Measurements from ENCODE around the gene ZNF384. TPM values are rescaled to one million over a fixed set of nuclear protein-coding genes. Genes with fewer than 3 reads are reported as not detected.

Gene ZNF384
- total and polyA plus RNA-seq, 9 donors, result 18.2 to 57.9 (median 48.1) TPM

DNA sequence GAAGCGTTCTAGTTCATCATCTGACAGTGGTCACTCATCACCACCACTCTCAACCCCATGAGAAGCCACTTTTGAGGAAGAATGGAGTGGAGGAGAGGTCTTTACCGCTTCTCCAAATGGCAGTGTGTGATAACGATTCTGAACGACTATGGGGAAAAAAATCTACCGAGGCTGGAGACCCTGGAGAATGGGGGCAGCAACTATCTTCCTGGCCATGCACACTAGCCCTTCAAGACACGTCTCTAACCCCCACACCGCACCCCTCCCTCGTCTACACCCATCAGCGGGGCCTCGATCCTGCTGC lies 26.6 kb downstream of the ZNF384 start:
- no peak for DNase-seq
- 0% methylated on average over 8 of the region's 10 CpGs for WGBS (ENCODE audit: insufficient coverage)
- no peaks in the 10 kb centered on the region for H3K9me3 ChIP-seq (replicated peaks; ENCODE audit: control insufficient read depth, low read depth, low read length)
- no peaks in the 10 kb centered on the region for H3K27me3 ChIP-seq (ENCODE audit: control insufficient read depth, insufficient read depth, low read length)
- H3K27ac ChIP-seq (ENCODE audit: low read length), result peak overlapping the region; percentile 83
- H3K4me1 ChIP-seq (ENCODE audit: control insufficient read depth, insufficient read depth, low read length), result peaks cover 6% of the 10 kb centered on the region
- H3K4me3 ChIP-seq (ENCODE audit: low read length), result peak overlapping the region; percentile 61
- H3K36me3 ChIP-seq (ENCODE audit: control insufficient read depth, insufficient read depth, low read length), result peaks cover 25% of the 10 kb centered on the region

DNA sequence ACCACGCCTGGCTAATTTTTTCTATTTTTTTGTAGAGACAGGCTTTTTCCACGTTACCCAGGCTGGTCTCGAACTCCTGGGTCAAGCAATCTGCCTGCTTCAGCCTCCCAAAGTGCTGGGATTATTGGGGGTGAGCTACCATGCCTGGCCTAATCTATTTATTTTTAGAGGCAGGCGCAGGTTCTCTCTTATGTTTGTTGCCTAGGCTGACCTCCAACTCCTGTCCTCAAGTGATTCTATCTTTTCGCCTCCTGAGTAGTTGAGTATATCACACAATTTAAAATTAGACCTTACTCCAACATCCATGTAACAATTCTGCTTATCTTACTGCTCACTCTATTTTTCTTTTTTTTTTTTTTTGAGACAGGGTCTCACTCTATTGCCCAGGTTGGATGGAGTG lies 35.2 kb downstream of the ZNF384 start:
- DNase-seq, result no peak
- 83% methylated on average over 1 of the region's 5 CpGs for WGBS (ENCODE audit: insufficient coverage)
- Histone ChIP-seq H3K36me3 (ENCODE audit: control insufficient read depth, insufficient read depth, low read length) (peaks cover 78% of the 10 kb centered on the region), H3K4me3 (ENCODE audit: low read length) (no peak overlapping the region), H3K27me3 (ENCODE audit: control insufficient read depth, insufficient read depth, low read length) (no peaks in the 10 kb centered on the region), H3K4me1 (ENCODE audit: control insufficient read depth, insufficient read depth, low read length) (no peaks in the 10 kb centered on the region), H3K9me3 (replicated peaks; ENCODE audit: control insufficient read depth, low read depth, low read length) (no peaks in the 10 kb centered on the region), H3K27ac (ENCODE audit: low read length) (no peak overlapping the region)

DNA sequence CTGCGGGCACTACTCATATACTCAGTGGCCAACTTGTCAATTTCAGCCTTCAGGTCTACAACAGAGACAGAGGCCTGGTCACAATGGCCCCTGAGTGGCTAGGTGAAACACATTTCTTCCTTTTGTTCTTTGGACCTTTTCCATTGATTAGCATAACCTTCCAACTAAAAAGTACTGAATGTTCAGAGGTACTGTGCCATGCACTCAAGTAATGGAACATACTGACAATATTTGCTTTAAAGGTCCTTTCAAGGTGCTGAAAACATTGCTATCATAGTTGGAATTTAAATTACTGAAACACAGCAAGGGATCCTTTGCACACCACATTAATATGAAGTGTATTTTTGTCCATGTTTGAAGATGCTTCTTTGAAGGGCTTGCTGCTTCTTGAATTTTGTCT lies 35.8 kb downstream of the ZNF384 start:
- Histone ChIP-seq H3K9me3 (replicated peaks; ENCODE audit: control insufficient read depth, low read depth, low read length) (no peaks in the 10 kb centered on the region), H3K36me3 (ENCODE audit: control insufficient read depth, insufficient read depth, low read length) (peaks cover 78% of the 10 kb centered on the region), H3K4me3 (ENCODE audit: low read length) (no peak overlapping the region), H3K4me1 (ENCODE audit: control insufficient read depth, insufficient read depth, low read length) (no peaks in the 10 kb centered on the region), H3K27ac (ENCODE audit: low read length) (no peak overlapping the region), H3K27me3 (ENCODE audit: control insufficient read depth, insufficient read depth, low read length) (no peaks in the 10 kb centered on the region)
- no peak for DNase-seq
- WGBS (ENCODE audit: insufficient coverage), result 90% methylated on average over 1 of the region's 1 CpG

DNA sequence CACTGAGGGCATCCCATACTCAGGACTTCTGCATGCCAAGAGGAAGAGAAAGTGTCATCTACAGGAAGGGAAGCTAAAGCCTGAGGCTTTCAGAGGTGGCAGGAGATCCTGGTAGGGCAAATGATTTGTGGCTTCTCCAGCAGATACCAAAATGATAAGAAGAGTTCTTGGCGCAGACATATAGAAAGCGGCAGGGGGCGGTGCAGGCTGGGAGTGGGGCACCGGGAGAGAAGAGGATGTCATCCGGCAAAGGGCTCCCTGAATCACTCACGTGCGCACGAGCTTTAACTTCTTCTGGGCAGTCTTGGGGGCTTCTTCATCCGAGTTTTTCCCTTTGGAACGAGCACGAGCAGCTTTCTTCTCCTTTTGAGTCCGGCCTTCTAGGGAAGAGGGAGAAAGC lies 36.8 kb downstream of the ZNF384 start:
- DNase-seq, result no peak
- Histone ChIP-seq H3K27ac (ENCODE audit: low read length) (no peak overlapping the region), H3K27me3 (ENCODE audit: control insufficient read depth, insufficient read depth, low read length) (no peaks in the 10 kb centered on the region), H3K36me3 (ENCODE audit: control insufficient read depth, insufficient read depth, low read length) (peaks cover 78% of the 10 kb centered on the region), H3K4me3 (ENCODE audit: low read length) (no peak overlapping the region), H3K4me1 (ENCODE audit: control insufficient read depth, insufficient read depth, low read length) (no peaks in the 10 kb centered on the region), H3K9me3 (replicated peaks; ENCODE audit: control insufficient read depth, low read depth, low read length) (no peaks in the 10 kb centered on the region)
- WGBS (ENCODE audit: insufficient coverage), result 87% methylated on average over 8 of the region's 12 CpGs

DNA sequence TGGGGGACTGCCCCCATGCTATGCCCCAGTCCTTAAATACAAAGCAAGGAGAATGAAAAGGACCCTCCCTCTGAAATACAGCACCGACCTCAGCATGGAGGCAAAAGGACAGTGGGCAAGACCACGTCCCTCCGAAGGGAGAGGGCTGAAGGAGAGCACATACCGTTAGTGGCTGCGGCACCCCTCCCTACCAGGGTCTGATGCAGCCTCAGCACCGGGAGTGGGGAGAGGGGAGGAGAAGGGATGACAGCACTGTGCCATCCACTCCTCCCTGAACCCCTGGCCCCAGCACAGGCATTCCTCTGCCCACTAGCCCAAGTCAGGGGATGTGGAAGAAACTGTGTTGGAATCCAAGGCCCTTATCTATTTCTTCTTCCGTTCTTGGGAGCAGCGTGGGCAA lies 38.3 kb downstream of the ZNF384 start:
- Histone ChIP-seq H3K36me3 (ENCODE audit: control insufficient read depth, insufficient read depth, low read length) (peaks cover 67% of the 10 kb centered on the region), H3K9me3 (replicated peaks; ENCODE audit: control insufficient read depth, low read depth, low read length) (no peaks in the 10 kb centered on the region), H3K27me3 (ENCODE audit: control insufficient read depth, insufficient read depth, low read length) (no peaks in the 10 kb centered on the region), H3K27ac (ENCODE audit: low read length) (no peak overlapping the region), H3K4me3 (ENCODE audit: low read length) (no peak overlapping the region), H3K4me1 (ENCODE audit: control insufficient read depth, insufficient read depth, low read length) (peaks cover 4% of the 10 kb centered on the region)
- WGBS (ENCODE audit: insufficient coverage), result 80% methylated on average over 2 of the region's 8 CpGs
- DNase-seq, result no peak

- Histone ChIP-seq H3K36me3 (ENCODE audit: control insufficient read depth, insufficient read depth, low read length) (peaks cover 33% of the 10 kb centered on the region), H3K4me1 (ENCODE audit: control insufficient read depth, insufficient read depth, low read length) (peaks cover 10% of the 10 kb centered on the region), H3K4me3 (ENCODE audit: low read length) (peak within 1 kb of the TSS; percentile 44), H3K9me3 (replicated peaks; ENCODE audit: control insufficient read depth, low read depth, low read length) (no peaks in the 10 kb centered on the region), H3K27ac (ENCODE audit: low read length) (no peak within 1 kb of the TSS), H3K27me3 (ENCODE audit: control insufficient read depth, insufficient read depth, low read length) (no peaks in the 10 kb centered on the region)
- WGBS (ENCODE audit: insufficient coverage), result 2% methylated on average over 38 of the region's 38 CpGs
- peak; percentile 84 for DNase-seq
Measured at GRCh38 chr12:6647083-6647604, 42.0 kb downstream of the ZNF384 start, which contains the start of gene ACRBP. ACRBP (minus strand) TSS chr12:6647432; CDS start chr12:6647366, 66 bp downstream.

GRCh38 chr12:6646276-6647082 lies 42.7 kb downstream of the ZNF384 start:
- 67% methylated on average over 27 of the region's 28 CpGs for WGBS (ENCODE audit: insufficient coverage)
- H3K27ac ChIP-seq (ENCODE audit: low read length), result no peak overlapping the region
- H3K4me1 ChIP-seq (ENCODE audit: control insufficient read depth, insufficient read depth, low read length), result peaks cover 10% of the 10 kb centered on the region

GRCh38 chr12:6644903-6645302 lies 44.3 kb downstream of the ZNF384 start:
- DNase-seq, result peak; percentile 75
- WGBS (ENCODE audit: insufficient coverage), result 4% methylated on average over 3 of the region's 5 CpGs
- Histone ChIP-seq H3K27me3 (ENCODE audit: control insufficient read depth, insufficient read depth, low read length) (no peaks in the 10 kb centered on the region), H3K27ac (ENCODE audit: low read length) (peak overlapping the region; percentile 66), H3K9me3 (replicated peaks; ENCODE audit: control insufficient read depth, low read depth, low read length) (no peaks in the 10 kb centered on the region), H3K36me3 (ENCODE audit: control insufficient read depth, insufficient read depth, low read length) (peaks cover 12% of the 10 kb centered on the region), H3K4me3 (ENCODE audit: low read length) (no peak overlapping the region), H3K4me1 (ENCODE audit: control insufficient read depth, insufficient read depth, low read length) (peaks cover 10% of the 10 kb centered on the region)

More at GRCh38 chr12:6646276-6647082, 42.7 kb downstream of the ZNF384 start:
- peak overlapping the region; percentile 44 for H3K4me3 ChIP-seq (ENCODE audit: low read length)
- no peak for DNase-seq
- H3K27me3 ChIP-seq (ENCODE audit: control insufficient read depth, insufficient read depth, low read length), result no peaks in the 10 kb centered on the region
- no peaks in the 10 kb centered on the region for H3K9me3 ChIP-seq (replicated peaks; ENCODE audit: control insufficient read depth, low read depth, low read length)
- H3K36me3 ChIP-seq (ENCODE audit: control insufficient read depth, insufficient read depth, low read length), result peaks cover 28% of the 10 kb centered on the region

DNA sequence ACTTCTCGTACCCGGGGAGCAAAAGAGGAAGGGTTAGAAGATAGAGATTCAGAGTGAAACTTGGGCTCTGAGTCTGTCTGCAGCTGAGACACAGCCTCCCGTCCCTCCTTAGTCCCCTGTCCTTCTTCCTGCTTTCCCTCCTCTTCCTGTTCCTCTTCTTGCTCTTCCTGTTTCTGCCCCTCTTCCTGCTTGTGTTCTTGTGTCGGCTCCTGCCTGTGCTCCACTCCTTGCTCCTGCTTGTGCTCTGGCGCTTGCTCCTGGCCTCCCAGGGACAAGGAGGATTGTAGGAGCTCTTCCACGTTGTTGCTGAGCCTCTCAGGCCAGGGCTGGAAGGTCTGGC lies 44.9 kb downstream of the ZNF384 start:
- peak; percentile 70 for DNase-seq
- 35% methylated on average over 2 of the region's 6 CpGs for WGBS (ENCODE audit: insufficient coverage)

DNA sequence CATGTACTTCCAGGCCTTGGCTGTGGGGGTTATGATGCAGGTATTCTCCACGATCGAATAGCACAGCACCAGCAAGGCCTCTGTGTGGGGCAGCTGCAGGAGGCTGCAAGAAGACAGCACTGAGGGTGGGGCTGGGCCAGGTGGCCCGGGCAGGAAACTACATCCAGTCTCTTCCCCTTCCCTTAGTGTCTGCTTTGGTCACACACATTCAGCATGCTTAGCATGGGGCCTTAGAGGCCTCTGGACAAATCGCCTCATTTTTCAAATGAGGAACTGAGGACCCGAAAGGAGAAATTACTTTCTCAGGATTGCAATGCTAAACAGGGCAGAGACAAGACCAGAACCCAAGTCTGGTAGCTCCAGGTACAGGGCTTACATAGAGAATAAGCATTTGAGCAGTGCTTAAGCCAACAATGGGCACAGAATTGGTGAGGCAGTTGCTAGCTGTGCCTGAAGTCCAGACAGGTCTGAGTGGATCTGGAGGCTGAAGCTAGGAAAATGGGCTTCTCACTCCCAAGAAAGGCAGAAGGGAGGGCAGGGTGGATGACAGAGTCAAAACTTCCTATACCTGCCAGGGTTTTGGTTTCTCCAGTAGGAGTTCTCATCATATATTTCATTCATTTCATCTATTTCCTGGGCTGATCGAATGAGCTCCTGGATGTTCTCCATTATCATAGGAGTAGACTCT lies 45.5 kb downstream of the ZNF384 start:
- peaks cover 10% of the 10 kb centered on the region for H3K4me1 ChIP-seq (ENCODE audit: control insufficient read depth, insufficient read depth, low read length)
- DNase-seq, result peak; percentile 70
- peak overlapping the region; percentile 37 for H3K27ac ChIP-seq (ENCODE audit: low read length)
- peaks cover 9% of the 10 kb centered on the region for H3K36me3 ChIP-seq (ENCODE audit: control insufficient read depth, insufficient read depth, low read length)
- no peaks in the 10 kb centered on the region for H3K9me3 ChIP-seq (replicated peaks; ENCODE audit: control insufficient read depth, low read depth, low read length)
- H3K27me3 ChIP-seq (ENCODE audit: control insufficient read depth, insufficient read depth, low read length), result no peaks in the 10 kb centered on the region
- 79% methylated on average over 3 of the region's 6 CpGs for WGBS (ENCODE audit: insufficient coverage)
- no peak overlapping the region for H3K4me3 ChIP-seq (ENCODE audit: low read length)

More for the DNA sequence above, 44.9 kb downstream of the ZNF384 start:
- Histone ChIP-seq H3K36me3 (ENCODE audit: control insufficient read depth, insufficient read depth, low read length) (peaks cover 12% of the 10 kb centered on the region), H3K27ac (ENCODE audit: low read length) (peak overlapping the region; percentile 66), H3K27me3 (ENCODE audit: control insufficient read depth, insufficient read depth, low read length) (no peaks in the 10 kb centered on the region), H3K4me1 (ENCODE audit: control insufficient read depth, insufficient read depth, low read length) (peaks cover 10% of the 10 kb centered on the region), H3K4me3 (ENCODE audit: low read length) (no peak overlapping the region), H3K9me3 (replicated peaks; ENCODE audit: control insufficient read depth, low read depth, low read length) (no peaks in the 10 kb centered on the region)

All from muscle of leg (tissue), 11 donors.